Right ventricle myocardium inferior (tissue), 1 donor: Measurements from ENCODE around the gene PARD6B. TPM values are rescaled to one million over a fixed set of nuclear protein-coding genes. Genes with fewer than 3 reads are reported as not detected.
"Not testable (repeated sequence)": the region's sequence is repeated elsewhere in the genome, so short reads cannot be mapped to it uniquely, and the experiment has no call there.

Experiments used
- ATAC-seq: fragments of 200-7000 bp; cut with Tn5 transposase; one replicate; pipeline ENCODE4 v1.9.1; 2020; ENCODE audit warnings: mild to moderate bottlenecking, moderate library complexity
- DNase-seq: peaks from one replicate; pipeline ENCODE4 v3.0.0; 2021; ENCODE audit errors: missing footprints
- intact Hi-C: fragments of 100-400 bp; cut with DNase I; formaldehyde crosslinking; loops from one replicate; pipeline ENCODE4 v1.11.0; 2022
- long read RNA-seq: library from polyadenylated mRNA; unstranded; transcript quantifications from one replicate; pipeline ENCODE4 v2.0.0, GENCODE V29; 2021
- total RNA-seq: library from RNA; stranded (reverse); fragmentation: NEBNext Ultra II Directional; extraction: Animal tissue kit (Norgen Biotek cat#: 25700); gene quantifications from one replicate; pipeline ENCODE4 v1.2.1, GENCODE V29; 2021
- donor health status: DM: no; HTN: yes; CAD: no; lungs with severe emphysema.

The PARD6B gene, protein sequence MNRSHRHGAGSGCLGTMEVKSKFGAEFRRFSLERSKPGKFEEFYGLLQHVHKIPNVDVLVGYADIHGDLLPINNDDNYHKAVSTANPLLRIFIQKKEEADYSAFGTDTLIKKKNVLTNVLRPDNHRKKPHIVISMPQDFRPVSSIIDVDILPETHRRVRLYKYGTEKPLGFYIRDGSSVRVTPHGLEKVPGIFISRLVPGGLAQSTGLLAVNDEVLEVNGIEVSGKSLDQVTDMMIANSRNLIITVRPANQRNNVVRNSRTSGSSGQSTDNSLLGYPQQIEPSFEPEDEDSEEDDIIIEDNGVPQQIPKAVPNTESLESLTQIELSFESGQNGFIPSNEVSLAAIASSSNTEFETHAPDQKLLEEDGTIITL
- 5.6 TPM for total RNA-seq
- long read RNA-seq, full-length matches to known transcripts, result 3 of 3 reads
- long read RNA-seq, partial matches to known transcripts, result 0 of 3 reads
- long read RNA-seq, other reads (novel, unspliced or antisense), result 0 of 3 reads

DNA sequence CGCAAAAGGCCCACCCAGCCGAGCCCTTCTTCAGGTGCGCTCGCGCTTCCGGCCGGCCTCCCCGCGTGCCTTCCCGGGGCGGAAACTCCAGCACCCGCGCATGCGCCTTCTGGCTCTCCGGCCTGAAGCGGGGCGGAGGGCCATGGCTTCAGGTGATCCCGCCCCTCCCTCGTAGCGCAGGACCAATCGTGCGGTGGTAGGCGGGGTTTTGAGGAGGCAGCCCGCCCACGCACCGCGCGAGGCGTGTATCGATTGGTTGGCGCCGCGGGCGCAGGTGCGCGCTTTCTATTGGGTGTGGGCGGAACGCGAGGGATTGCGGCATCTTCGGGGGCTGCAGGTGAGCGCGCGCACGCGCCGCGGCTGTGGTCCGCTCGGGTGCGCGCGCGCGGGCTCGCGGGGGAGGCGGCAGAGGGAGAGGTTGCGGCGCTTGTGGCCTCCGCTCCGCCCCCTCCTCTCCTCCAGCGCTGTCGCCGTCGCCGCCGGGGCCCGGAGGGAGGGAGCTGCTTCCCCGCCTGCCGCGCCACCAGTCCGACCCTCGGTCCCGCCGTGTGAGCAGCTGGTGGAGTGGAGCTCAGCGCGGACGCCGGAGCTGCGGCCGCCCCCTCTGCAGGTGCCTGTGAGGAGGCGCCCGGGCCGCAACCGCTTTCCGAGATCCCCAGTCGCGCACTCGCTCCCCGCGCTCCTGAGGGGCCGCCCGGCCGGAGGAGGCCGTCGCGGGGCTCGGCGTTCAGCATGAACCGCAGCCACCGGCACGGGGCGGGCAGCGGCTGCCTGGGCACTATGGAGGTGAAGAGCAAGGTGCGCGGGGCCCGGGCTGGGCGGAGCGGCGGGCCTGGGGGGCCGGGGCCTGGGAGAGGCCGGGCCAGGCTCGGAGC, at the start of gene PARD6B:
TSS of gene PARD6B (plus strand) at position 526 of the 875 bp plus-strand sequence. CDS start at position 733, 207 bp downstream.
- ATAC-seq (peak; percentile 97), DNase-seq (peak; percentile 99)
- intact Hi-C loops, result loop anchor here (5.0 to 10.0 kb wide), 2 partner anchors 74 to 616 kb away; partner anchors contain the start of gene UBE2V1

DNA sequence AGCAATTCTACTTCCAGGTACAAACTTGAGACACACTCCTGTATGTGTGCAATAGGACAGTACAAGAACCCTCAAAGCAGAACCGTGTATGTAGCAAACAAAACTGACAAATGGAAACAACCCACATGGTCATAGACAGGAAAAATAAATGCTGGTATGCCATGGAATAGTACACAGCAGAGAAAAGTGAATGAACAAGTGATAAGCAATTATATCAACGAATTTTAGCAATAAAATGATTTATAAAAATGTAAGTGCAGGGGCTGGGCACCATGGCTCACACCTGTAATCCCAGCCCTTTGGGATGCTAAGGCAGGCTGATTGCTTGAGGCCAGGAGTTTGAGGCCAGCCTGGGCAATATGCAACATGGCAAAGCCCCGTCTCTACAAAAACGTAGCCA, 49.3 kb upstream of the PARD6B start:
- ATAC-seq (no peak), DNase-seq (no peak)
- intact Hi-C loops, result no loop called here

DNA sequence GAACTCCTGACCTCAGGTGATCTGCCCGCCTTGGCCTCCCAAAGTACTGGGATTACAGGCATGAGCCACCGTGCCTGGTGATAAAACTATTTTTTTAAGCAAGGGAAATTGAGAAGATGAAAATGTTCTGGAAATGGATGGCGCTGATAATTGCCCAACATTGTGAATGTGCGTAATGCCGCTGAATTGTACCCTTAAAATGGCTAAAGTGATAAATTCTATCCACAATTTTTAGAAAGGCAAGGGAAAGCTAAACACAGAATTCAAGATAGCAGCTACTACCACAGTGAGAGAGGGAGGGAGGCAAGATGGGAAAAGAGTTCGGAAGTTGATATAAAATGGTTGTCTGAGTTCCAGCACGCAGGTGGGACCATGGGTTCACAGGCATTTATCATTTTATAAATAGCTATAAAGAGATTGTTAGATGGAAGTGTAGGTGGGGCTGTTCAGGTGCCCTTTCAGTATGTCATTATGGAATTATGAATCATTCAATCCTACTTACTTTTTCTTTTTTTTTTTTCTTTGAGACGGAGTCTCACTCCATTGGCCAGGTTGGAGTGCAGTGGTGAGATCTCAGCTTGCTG, 48.3 kb upstream of the PARD6B start:
- DNase-seq (no peak), ATAC-seq (no peak)
- intact Hi-C loops, result no loop called here

DNA sequence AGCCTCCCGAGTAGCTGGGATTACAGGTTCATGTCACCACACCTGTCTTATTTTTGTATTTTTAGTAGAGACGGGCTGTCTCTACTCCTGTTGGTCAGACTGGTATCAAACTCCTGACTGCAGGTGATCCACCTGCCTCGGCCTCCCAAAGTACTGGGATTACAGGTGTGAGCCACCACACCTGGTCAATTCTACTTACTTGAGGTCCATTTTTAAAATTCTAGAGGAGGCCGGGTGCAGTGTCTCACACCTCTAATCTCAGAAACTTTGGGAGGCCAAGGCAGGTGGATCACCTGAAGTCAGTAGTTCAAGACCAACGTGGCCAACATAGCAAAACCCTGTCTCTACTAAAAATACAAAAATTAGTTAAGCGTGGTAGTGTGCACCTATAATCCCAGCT, 47.8 kb upstream of the PARD6B start:
- DNase-seq (no peak), ATAC-seq (no peak)
- intact Hi-C loops, result no loop called here

DNA sequence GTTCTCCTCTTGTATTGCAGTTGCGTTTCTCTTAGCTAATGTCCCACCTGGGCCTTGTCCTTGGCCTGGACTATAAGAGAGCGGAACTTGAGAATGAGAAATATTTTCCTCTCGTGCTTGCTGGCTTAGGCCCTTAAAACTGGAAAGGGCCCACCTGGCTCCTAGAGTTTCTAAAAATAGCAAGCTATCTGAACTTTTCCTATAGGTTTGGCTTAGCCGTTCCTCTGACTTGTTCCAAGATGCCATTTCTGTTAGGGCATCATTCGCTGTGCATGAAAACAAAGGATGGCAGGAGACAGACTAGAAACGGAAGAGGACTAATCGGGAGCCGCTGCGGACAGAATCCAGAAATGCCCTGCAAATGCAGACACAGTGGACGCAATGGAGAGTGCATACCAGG, 44.6 kb upstream of the PARD6B start:
- intact Hi-C loops, result no loop called here
- no peak for ATAC-seq
- DNase-seq, result no peak

DNA sequence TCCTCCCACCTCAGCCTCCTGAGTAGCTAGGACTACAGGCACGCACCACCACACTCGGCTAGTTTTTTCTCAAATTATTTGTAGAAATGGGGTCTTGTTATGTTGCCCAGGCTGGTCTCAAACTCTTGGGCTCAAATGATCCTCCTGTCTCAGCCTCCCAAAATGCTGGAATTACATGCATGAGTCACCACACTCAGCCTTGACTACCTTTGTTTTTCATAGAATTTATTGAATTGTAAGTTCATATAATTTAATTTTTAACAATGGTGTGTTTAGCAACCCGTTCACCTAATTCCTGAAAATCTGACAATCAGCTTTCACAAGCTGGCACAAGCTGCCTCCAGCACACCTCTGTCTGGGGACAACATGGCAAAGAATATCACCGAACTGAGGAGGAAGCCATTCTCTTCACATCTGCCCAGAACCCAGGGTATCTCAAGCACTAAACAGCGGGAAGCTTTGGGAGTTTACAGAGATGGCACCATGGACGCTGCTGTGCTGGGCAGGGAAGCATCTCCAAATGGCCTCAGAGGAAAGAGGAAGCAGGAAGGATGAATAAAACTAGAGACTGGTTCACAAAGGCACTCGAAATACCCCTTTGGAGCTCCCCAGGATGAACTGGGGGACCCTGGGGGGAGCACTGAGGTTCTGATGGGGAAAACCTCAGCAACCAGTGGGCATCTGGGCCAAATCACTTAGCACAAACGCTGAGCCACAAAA, 43.0 kb upstream of the PARD6B start:
- DNase-seq, result no peak
- intact Hi-C loops, result no loop called here

DNA sequence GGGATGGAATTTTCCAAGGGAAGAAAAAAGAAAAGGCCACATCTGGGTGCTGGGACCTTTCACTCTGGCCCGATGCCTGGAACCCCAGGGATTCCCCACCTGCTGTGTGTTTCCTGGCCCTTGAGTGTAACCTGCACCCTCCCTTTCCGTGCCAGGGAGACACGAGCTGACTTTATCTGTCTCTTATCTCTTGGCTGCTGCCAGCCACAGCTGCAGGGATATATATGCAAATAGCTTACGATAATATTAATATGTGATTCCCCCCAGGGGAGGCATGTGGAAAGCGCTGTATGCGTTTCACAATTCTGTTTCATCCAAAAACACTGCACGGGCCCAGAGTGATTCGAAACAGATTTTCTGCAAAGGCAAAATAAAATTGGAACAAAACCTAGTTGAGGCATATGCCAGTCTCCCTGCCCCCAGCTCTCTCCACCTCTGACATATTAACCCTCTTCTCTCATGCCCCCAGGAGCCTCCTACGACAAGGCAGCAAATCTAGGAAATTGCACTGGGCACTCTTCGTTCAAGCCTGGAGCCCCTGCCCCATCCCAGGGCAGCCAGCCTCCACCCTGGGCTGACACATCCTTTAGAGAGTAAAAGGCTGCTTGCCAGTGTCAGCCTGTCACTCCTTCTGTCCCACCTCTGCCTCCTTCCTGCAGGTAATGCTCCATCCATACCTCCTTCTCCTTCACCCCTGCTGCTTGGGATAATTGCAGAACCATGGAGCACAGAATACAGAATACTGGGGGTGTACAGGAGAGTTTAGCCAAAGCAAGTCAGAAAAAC, 41.3 kb upstream of the PARD6B start:
- no peak for DNase-seq
- ATAC-seq, result peak; percentile 63
- intact Hi-C loops, result loop anchor here (10.0 kb wide), 1 partner anchor 55 kb away; no protein-coding TSS in a partner anchor

More for the DNA sequence above, 43.0 kb upstream of the PARD6B start:
- no peak for ATAC-seq

DNA sequence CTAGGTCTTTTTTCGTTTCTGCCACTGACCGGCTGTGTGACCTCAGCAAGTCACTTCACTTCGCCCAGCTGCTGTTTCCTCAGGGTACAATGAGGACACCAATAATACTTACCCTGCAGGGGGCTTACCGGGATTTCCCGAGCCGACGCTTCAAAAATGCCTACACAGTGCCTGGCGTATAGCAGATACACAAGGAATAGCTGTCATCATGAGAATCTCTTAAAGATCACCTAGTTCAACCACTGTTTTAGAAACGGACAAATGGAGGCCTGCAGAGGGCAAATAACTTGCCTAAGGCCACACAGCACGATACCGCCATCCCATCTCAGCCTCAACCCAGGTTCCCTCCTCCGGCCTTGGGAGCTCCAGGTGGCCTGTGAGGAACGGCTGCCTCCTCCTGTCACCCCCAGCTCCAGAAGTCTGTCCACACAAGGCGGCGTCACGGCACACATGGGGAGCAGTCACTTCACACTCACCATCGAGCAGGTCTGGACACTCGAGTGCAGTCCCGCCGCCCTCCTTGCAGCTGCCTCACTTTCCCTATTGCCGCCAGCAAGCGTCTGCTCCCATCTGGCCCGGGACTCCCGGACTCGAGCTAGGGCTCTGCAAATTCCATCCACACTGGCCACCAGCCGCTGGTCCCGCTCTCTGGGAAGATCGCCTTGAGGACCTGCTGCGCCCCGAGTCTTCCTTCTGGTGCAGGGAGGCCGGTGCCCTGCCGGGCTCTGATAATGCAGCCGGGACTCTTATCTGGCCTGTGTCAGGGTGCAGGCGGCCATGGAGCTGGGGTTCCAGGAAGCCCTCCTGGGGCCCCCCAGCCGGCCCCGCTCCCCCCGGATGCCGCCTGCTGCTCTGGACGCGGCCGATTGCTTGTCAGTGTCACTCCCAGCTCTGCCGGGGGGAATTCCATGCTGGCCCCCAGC, 40.5 kb upstream of the PARD6B start, which contains the start of gene RIPOR3:
TSS of gene RIPOR3 (minus strand) at position 893 of the 923 bp plus-strand sequence. CDS start at position 479, 414 bp downstream.
- ATAC-seq, result peak; percentile 38
- peak; percentile 74 for DNase-seq
- intact Hi-C loops, result loop anchor here (10.0 kb wide), 1 partner anchor 56 kb away; no protein-coding TSS in a partner anchor

DNA sequence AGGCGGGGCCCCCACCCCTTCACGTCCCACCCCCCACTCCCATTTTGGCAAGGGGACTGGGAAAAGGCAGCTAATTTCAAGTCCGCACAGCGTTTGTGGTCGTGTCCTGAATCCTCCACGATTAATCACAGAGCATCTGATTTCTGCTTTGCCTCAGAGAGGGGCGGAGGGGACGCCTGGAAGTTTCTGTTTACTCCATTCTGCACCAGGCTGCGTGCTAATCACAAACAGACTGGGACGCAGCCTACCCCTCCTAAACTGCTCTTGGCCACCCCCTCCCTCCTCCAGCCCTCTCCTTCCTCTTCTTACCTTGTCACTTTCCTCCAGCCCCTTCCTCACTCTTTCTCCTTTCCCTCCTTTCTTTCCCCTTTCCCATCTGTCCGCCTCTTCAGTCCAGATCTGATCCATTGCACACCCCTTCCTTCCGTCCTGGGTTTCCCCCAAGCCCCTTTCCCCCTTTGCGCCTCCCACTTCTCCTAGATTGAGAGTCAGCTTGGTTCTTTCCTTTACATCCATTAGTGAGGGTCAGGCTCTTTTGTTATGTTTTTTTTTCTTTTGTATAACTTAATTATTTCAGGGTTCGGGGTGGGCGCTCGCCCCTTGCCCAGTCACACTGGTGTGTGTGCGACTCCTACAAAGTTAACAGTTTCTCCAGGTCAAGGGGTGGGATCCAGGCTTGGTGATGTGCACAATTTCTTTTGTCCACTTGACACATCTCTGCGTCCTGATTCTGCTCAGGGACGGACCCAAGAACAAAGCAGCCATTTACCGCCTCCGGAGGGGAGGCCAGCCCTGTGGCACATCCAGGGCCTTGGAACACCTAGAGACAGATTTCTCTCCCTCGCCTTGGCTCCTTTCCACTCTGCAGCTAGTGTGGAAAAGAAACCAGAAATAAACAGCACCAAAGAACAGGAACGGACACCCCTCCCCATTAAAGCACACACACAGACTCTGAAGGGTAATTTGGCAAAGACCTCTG, 39.5 kb upstream of the PARD6B start:
- intact Hi-C loops, result loop anchor here (10.0 kb wide), 1 partner anchor 57 kb away; no protein-coding TSS in a partner anchor
- DNase-seq (no peak), ATAC-seq (peak; percentile 15)

DNA sequence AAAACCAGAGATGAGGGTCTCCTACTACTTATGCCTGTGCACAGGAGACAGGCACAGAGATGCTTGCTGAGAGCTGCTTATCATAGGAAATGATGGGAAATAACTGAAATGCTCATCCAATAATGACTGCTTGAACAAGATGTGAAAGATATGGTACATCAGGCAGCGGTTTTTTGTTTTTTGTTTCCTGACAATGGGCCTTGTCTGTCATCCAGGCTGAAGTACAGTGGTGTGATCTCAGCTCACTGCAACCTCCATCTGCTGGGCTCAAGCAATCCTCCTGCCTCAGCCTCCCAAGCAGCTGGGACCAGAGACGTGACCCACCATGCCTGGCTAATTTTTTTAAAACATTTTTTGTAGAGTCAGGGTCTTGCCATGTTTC, 38.8 kb upstream of the PARD6B start:
- ATAC-seq (no peak), DNase-seq (no peak)
- intact Hi-C loops, result loop anchor here (10.0 kb wide), 1 partner anchor 58 kb away; no protein-coding TSS in a partner anchor

DNA sequence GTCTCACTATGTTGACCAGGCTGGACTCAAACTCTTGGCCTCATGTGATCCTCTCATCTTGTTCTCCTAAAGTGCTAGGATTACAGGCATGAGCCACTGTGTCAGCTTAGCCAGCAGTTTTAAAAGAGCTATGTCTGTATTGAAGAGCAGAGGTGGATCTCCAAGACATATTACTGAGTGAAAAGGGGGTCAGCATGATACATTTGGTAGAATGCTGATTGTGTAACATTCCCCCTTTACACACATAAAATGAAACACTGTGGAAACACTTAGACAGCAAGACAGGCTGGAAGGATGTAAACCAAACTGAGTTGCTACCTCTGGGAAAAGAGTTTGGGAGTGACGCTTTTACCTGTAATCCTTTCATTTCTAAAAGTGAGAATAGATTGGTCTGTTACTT, 38.4 kb upstream of the PARD6B start:
- ATAC-seq (no peak), DNase-seq (no peak)
- intact Hi-C loops, result loop anchor here (10.0 kb wide), 1 partner anchor 58 kb away; no protein-coding TSS in a partner anchor

DNA sequence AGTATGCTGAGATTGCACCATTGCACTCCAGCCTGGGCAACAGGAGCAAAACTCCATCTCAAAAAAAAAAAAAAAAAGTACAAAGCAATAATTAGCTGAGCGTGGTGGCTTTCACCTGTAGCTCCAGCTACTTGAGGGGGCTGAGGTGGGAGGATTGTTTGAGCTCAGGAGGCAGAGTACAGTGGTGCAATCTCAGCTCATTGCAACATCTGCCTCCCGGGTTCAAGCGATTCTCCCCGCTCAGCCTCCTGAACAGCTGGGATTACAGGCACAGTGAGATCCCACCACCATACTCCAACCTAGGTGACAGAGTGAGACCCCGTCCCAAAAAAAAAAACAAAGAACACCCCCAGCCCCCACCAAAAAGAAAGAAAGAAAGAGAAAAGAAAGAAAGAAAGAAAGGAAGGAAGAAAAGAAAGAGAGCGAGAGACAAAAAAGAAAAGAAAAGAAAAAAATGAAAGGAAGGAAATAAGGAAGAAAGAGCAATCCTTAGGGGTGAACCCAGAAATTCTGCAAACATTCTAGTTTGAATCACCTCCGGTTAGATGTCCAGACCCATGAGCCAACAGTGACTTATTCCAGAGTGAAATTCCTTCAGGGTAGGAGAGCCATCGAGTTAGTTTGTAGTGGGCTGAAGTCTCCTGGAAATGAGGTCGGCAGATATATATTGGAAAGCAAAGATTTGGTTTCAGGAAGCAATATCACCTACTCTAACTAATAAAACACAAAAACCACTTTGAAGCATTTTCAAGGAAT, 36.8 kb upstream of the PARD6B start:
- intact Hi-C loops, result loop anchor here (10.0 kb wide), 1 partner anchor 60 kb away; no protein-coding TSS in a partner anchor
- DNase-seq, result no peak
- ATAC-seq, result no peak

DNA sequence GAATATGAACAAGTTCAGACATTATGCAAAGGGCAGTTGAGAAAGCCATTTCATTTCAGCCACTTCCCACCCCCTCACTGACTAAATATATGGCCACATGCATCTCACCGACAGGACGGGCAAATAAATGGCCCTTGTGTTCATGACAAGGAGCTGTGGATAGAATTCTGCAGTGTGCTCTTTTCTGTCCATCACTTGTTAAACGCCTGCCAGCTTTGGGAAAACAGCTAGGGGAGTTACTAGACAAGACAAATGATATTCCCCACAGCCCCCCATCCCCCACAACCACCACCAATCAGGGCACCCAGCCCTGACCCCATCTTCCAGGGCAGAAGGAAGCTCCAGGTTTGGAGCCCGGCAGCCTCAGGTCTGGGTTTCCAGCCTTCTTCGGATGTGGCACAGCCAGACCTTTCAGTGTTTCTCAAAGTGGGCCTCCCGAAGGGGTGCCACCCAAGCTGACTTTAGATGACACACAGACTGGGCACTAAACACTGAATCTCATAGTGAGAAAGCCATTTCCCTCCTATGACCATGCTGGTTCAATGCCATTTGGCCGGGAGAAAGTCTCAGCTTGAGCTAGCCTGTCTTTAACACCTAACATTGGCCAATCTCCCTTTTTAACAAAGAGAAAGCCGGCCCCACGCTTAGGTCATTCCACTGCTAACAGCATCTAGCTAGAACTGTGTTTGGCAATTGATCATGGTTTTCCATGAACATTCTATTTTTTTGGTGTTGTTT, 36.1 kb upstream of the PARD6B start:
- ATAC-seq (peak; percentile 45), DNase-seq (no peak)
- intact Hi-C loops, result loop anchor here (10.0 kb wide), 1 partner anchor 61 kb away; no protein-coding TSS in a partner anchor

DNA sequence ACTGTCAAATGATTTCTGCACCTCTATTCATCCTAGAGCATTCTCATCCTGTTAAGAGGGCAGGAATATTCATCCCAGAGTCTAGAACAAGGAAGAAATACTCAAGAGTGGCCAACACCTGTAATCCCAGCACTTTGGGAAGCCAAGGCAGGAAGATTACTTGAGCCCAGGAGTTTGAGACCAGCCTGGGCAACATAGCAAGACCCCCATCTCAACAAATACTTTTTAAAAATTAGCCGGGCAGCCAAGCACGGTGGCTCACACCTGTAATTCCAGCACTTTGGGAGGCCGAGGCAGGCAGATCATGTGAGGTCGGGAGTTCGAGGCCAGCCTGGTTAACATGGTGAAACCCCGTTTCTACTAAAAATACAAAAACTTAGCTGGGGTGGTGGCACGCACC, 33.1 kb upstream of the PARD6B start:
- intact Hi-C loops, result loop anchor here (10.0 kb wide), 1 partner anchor 63 kb away; no protein-coding TSS in a partner anchor
- not testable (repeated sequence) for ATAC-seq, DNase-seq
